HCT116 (cell line): ENCODE measurements around the gene PGA5.
"Not testable (repeated sequence)": the region's sequence is repeated elsewhere in the genome, so short reads cannot be mapped to it uniquely, and the experiment has no call there.

Experiments
- CEBPB ChIP-seq: IDR thresholded peaks from 2 replicates; pipeline ENCODE4 v1.6.1; 2012; ENCODE audit warnings: low read depth
- EZH2phosphoT487 ChIP-seq: fragments of 200-600 bp; IDR thresholded peaks from 2 replicates; pipeline ENCODE4 v1.6.1; 2018; ENCODE audit warnings: antibody characterized with exemption, borderline replicate concordance
- POLR2A ChIP-seq: IDR thresholded peaks from 2 replicates; pipeline ENCODE4 v1.7.0; 2011; ENCODE audit warnings: borderline replicate concordance; ENCODE audit not compliant: insufficient read depth, insufficient read length; ENCODE audit errors: extremely low read depth
- RAD21 ChIP-seq: IDR thresholded peaks from 2 replicates; pipeline ENCODE4 v1.6.1; 2012; ENCODE audit warnings: low read depth, mild to moderate bottlenecking
- SIN3A ChIP-seq: IDR thresholded peaks from 2 replicates; pipeline ENCODE4 v1.6.1; 2012; ENCODE audit warnings: low read depth
- TF ChIP-seq, protein P1 (sequence below), 3 experiments: fragments of 200-600 bp in 1 of 3; sonication (generic) in 1 of 3; IDR thresholded peaks in 2 of 3; conservative IDR thresholded peaks in 1 of 3; 2 replicates each; pipeline ENCODE4 v1.5.1; 2012 to 2017; ENCODE audit warnings: low read depth in 2 of 3, low read length in 2 of 3, antibody characterized with exemption in 1 of 3, borderline replicate concordance in 1 of 3, control low read depth in 1 of 3, mild to moderate bottlenecking in 1 of 3, mixed read lengths in 1 of 3, mixed run types in 1 of 3, moderate library complexity in 1 of 3; ENCODE audit not compliant: insufficient read depth in 1 of 3
- TF ChIP-seq, protein P2 (sequence below): IDR thresholded peaks from 2 replicates; pipeline ENCODE4 v1.6.1; 2012; ENCODE audit warnings: low read depth

DNA sequence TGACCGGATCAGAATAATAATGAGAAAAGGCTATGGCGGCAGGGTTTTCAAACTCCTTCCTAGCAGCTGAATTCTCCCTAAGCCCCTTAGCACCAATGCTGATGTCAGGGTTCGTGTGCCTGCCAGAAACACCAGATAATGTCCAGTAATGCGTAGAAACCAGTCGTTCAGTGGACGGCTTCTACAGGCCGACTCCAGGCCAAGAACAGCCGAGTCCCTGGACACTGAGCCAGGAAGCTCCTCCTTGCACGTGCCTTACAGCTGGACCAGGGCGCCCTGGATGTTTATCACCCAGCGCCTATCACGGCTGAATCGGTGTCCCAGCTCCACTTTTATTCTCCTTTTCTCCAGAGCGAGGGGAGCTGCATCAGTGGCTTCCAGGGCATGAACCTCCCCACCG, 28.8 kb upstream of the PGA5 start:
- TF ChIP-seq, protein P1, sequence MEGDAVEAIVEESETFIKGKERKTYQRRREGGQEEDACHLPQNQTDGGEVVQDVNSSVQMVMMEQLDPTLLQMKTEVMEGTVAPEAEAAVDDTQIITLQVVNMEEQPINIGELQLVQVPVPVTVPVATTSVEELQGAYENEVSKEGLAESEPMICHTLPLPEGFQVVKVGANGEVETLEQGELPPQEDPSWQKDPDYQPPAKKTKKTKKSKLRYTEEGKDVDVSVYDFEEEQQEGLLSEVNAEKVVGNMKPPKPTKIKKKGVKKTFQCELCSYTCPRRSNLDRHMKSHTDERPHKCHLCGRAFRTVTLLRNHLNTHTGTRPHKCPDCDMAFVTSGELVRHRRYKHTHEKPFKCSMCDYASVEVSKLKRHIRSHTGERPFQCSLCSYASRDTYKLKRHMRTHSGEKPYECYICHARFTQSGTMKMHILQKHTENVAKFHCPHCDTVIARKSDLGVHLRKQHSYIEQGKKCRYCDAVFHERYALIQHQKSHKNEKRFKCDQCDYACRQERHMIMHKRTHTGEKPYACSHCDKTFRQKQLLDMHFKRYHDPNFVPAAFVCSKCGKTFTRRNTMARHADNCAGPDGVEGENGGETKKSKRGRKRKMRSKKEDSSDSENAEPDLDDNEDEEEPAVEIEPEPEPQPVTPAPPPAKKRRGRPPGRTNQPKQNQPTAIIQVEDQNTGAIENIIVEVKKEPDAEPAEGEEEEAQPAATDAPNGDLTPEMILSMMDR (IDR thresholded peaks at IDR 0.05 in 2 of 3, conservative IDR thresholded peaks at IDR 0.05 in 1 of 3; ENCODE audit: borderline replicate concordance in 1 of 3, insufficient read depth in 1 of 3, low read depth in 2 of 3, low read length in 2 of 3), result not testable (repeated sequence)
- not testable (repeated sequence) for TF ChIP-seq POLR2A, SIN3A, RAD21, EZH2phosphoT487, CEBPB
- TF ChIP-seq, protein P2, sequence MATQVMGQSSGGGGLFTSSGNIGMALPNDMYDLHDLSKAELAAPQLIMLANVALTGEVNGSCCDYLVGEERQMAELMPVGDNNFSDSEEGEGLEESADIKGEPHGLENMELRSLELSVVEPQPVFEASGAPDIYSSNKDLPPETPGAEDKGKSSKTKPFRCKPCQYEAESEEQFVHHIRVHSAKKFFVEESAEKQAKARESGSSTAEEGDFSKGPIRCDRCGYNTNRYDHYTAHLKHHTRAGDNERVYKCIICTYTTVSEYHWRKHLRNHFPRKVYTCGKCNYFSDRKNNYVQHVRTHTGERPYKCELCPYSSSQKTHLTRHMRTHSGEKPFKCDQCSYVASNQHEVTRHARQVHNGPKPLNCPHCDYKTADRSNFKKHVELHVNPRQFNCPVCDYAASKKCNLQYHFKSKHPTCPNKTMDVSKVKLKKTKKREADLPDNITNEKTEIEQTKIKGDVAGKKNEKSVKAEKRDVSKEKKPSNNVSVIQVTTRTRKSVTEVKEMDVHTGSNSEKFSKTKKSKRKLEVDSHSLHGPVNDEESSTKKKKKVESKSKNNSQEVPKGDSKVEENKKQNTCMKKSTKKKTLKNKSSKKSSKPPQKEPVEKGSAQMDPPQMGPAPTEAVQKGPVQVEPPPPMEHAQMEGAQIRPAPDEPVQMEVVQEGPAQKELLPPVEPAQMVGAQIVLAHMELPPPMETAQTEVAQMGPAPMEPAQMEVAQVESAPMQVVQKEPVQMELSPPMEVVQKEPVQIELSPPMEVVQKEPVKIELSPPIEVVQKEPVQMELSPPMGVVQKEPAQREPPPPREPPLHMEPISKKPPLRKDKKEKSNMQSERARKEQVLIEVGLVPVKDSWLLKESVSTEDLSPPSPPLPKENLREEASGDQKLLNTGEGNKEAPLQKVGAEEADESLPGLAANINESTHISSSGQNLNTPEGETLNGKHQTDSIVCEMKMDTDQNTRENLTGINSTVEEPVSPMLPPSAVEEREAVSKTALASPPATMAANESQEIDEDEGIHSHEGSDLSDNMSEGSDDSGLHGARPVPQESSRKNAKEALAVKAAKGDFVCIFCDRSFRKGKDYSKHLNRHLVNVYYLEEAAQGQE, result not testable (repeated sequence)
